Endothelial cell of umbilical vein (primary cell): ENCODE measurements around the gene ISLR. TPM values are rescaled to one million over a fixed set of nuclear protein-coding genes. Genes with fewer than 3 reads are reported as not detected.

Experiments
- BruUV-seq: library from RNA; stranded (reverse); fragments of 400-500 nt; replicated peaks from 2 replicates; lab custom pipeline; 2021; lab: Mats Ljungman, UMichigan
- CTCF ChIA-PET: fragments of 300-600, 350-600 bp; sonication (Branson Sonifier 250); formaldehyde crosslinking; loops from one replicate; lab custom pipeline; 2021; ENCODE audit warnings: antibody characterized with exemption, inconsistent platforms; lab: Charles Lee
- POLR2A ChIA-PET: fragments of 300-600, 350-600 bp; sonication (Branson Sonifier 250); formaldehyde crosslinking; loops from one replicate; lab custom pipeline; 2021; ENCODE audit warnings: antibody characterized with exemption, inconsistent platforms; lab: Charles Lee
- DNase-seq: peaks from one replicate; pipeline ENCODE4 v3.0.0-alpha.2; 2011; ENCODE audit warnings: low read depth, low spot score
- FAIRE-seq: peaks from 2 replicates; lab custom pipeline; 2011; peaks lifted over from hg19 to GRCh38; lab: Jason Lieb, UNC
- H2AFZ ChIP-seq: 2 replicates; pipeline ENCODE4 v1.6.0; 2012; ENCODE audit warnings: low read depth, low read length, control low read depth, inconsistent platforms
- H3K27ac ChIP-seq: 2 replicates; pipeline ENCODE4 v1.5.1; 2011; ENCODE audit warnings: low read depth, mild to moderate bottlenecking, control low read depth, low read length, moderate library complexity; ENCODE audit not compliant: insufficient read depth
- H3K27me3 ChIP-seq, 2 experiments: 2 replicates each; pipeline versions ENCODE4 v1.6.0 to v1.6.1; 2011; ENCODE audit warnings: low read length in 2 of 2, mixed read lengths in 1 of 2; ENCODE audit not compliant: control insufficient read depth in 2 of 2, insufficient read depth in 2 of 2
- H3K36me3 ChIP-seq, 2 experiments: 2 replicates in 1 of 2; 3 replicates in 1 of 2; pipeline ENCODE4 v1.5.1; 2011; ENCODE audit warnings: low read length in 2 of 2, mild to moderate bottlenecking in 1 of 2, moderate library complexity in 1 of 2; ENCODE audit not compliant: control insufficient read depth in 2 of 2, insufficient read depth in 2 of 2; ENCODE audit errors: extremely low read depth in 1 of 2
- H3K4me1 ChIP-seq: 3 replicates; pipeline ENCODE4 v1.5.1; 2011; ENCODE audit warnings: mild to moderate bottlenecking, low read length; ENCODE audit not compliant: control insufficient read depth, insufficient read depth; ENCODE audit errors: extremely low read depth
- H3K4me2 ChIP-seq: 2 replicates; pipeline ENCODE4 v1.6.1; 2011; ENCODE audit warnings: low read length, control low read depth, mixed read lengths; ENCODE audit not compliant: insufficient read depth
- H3K4me3 ChIP-seq, 3 experiments: fragments of 200-600 bp in 1 of 3; sonication (generic), shearing (Covaris generic) in 1 of 3; replicated peaks in 1 of 3; 2 replicates each; pipeline ENCODE4 v1.5.1; 2011 to 2016; ENCODE audit warnings: control low read depth in 3 of 3, low read length in 3 of 3, mild to moderate bottlenecking in 2 of 3, inconsistent platforms in 1 of 3, low read depth in 1 of 3, moderate library complexity in 1 of 3; ENCODE audit not compliant: insufficient read depth in 1 of 3
- H3K79me2 ChIP-seq: 2 replicates; pipeline ENCODE4 v1.6.0; 2012; ENCODE audit warnings: low read length, inconsistent platforms; ENCODE audit not compliant: control insufficient read depth, insufficient read depth
- H3K9ac ChIP-seq: replicated peaks from 2 replicates; pipeline ENCODE3; 2011; ENCODE audit warnings: low read length, control low read depth; ENCODE audit not compliant: insufficient read depth; ENCODE audit errors: extremely low read depth
- H3K9me1 ChIP-seq: replicated peaks from 3 replicates; pipeline ENCODE4 v1.6.0; 2011; ENCODE audit warnings: mild to moderate bottlenecking, low read length; ENCODE audit not compliant: control insufficient read depth, insufficient read depth; ENCODE audit errors: extremely low read depth
- H3K9me3 ChIP-seq: replicated peaks from 2 replicates; pipeline ENCODE4 v1.5.1; 2012; ENCODE audit warnings: low read length, inconsistent platforms; ENCODE audit not compliant: control insufficient read depth, insufficient read depth
- H4K20me1 ChIP-seq: replicated peaks from 2 replicates; pipeline ENCODE3; 2011; ENCODE audit warnings: mild to moderate bottlenecking, low read length; ENCODE audit not compliant: control insufficient read depth, insufficient read depth; ENCODE audit errors: extremely low read depth
- EZH2 ChIP-seq: IDR thresholded peaks from 2 replicates; pipeline ENCODE4 v1.6.1; 2012; ENCODE audit warnings: borderline replicate concordance, low read depth, mild to moderate bottlenecking, moderate library complexity, low read length, inconsistent platforms; ENCODE audit not compliant: severe bottlenecking
- FOS ChIP-seq: IDR thresholded peaks from 2 replicates; pipeline ENCODE4 v1.6.1; 2011; ENCODE audit warnings: mild to moderate bottlenecking, low read length, moderate library complexity, borderline replicate concordance; ENCODE audit not compliant: insufficient read depth
- GATA2 ChIP-seq: IDR thresholded peaks from 2 replicates; pipeline ENCODE4 v1.7.0; 2011; ENCODE audit warnings: low read depth, mild to moderate bottlenecking, moderate library complexity, mixed read lengths, low read length; ENCODE audit not compliant: insufficient read length, insufficient read depth
- JUN ChIP-seq: IDR thresholded peaks from 2 replicates; pipeline ENCODE4 v1.6.1; 2011; ENCODE audit warnings: borderline replicate concordance, low read depth; ENCODE audit not compliant: insufficient read length, insufficient read depth
- MYC ChIP-seq: IDR thresholded peaks from one replicate; pipeline ENCODE4 v1.6.1; 2011; ENCODE audit warnings: mild to moderate bottlenecking, low read depth, low read length
- POLR2A ChIP-seq: IDR thresholded peaks from 2 replicates; pipeline ENCODE4 v1.6.1; 2012; ENCODE audit warnings: low read depth, mild to moderate bottlenecking, control low read depth, low read length
- POLR2AphosphoS5 ChIP-seq: IDR thresholded peaks from 2 replicates; pipeline ENCODE4 v1.6.1; 2012; ENCODE audit warnings: low read depth, mild to moderate bottlenecking, control low read depth, low read length, moderate library complexity; ENCODE audit not compliant: insufficient read depth
- dilution Hi-C: fragments of 300-500 bp; cut with MboI; formaldehyde crosslinking; loops from one replicate; pipeline ENCODE4 v1.15.0; 2019; ENCODE audit warnings: low sequenced_read_pairs; ENCODE audit not compliant: extremely low pct_ligation_motif_present
- intact Hi-C: fragments of 100-400 bp; cut with micrococcal nuclease; formaldehyde crosslinking; loops from one replicate; pipeline ENCODE4 v1.10.0; 2022
- polyA plus RNA-seq, 4 experiments: library from polyadenylated mRNA; depleted of rRNA in 3 of 4; stranded (reverse) in 3 of 4; unstranded in 1 of 4; fragments of >200 nt; gene quantifications; 2 replicates each; pipeline versions ENCODE4 v1.2.1 to v1.2.3, GENCODE V29; 2011 to 2012; ENCODE audit warnings: missing spikeins in 1 of 4
- total RNA-seq: library from RNA; stranded (reverse); gene quantifications from 2 replicates; pipeline ENCODE4 v1.2.3, GENCODE V29; 2021
- TF ChIP-seq, protein P1 (sequence below): IDR thresholded peaks from 2 replicates; pipeline ENCODE4 v1.6.1; 2011; ENCODE audit not compliant: insufficient read depth, insufficient read length
- TF ChIP-seq, protein P2 (sequence below), 2 donors: IDR thresholded peaks; 1 replicate in 1 of 2; 2 replicates in 1 of 2; pipeline ENCODE4 v1.5.1; 2011; ENCODE audit warnings: low read length in 2 of 2, mild to moderate bottlenecking in 2 of 2, moderate library complexity in 2 of 2, control low read depth in 1 of 2, inconsistent platforms in 1 of 2, low read depth in 1 of 2; ENCODE audit not compliant: insufficient read depth in 1 of 2; ENCODE audit errors: extremely low read depth in 1 of 2

The ISLR gene
- total and polyA plus RNA-seq, 2 donors (not counting 3 experiments of a cell fraction or from before 2014, with no cell fraction given) = not detected

DNA sequence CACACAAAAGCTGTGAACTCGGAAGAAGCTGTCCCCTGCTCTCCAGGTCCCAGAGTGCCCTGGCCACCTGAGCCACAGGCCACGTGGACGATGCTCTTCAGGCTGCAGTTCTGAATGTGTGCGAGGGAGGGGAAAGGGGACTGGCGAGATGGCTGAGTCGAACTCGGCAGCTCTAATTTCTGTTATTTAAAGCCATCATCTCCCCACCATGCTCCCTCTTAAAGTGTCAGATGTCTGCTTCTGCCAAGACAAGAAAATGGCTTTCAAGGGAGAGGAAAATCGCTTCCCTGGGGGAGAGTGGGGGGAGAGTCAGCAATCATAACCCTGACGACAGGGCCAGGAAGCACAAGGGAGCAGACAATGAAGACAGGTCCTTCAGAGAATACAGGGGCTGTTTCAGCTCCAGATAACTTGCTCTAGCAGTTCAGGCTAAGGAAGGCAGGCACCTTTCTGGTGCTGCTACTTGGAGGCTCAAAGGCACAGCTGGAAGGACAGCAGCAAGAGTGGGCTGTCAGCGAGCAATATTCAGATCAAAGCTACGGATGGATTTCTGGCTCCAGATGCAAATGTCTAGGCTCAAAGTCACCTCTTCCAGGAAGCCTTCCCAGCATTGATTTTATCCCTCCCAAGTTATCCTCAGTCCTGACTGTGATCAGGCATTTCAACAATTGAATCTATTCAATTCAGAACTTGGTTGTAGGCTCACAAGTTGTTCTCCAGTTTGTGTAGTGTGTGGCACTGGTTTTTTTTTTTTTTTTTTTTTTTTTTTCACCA, 47.2 kb downstream of the ISLR start:
- DNase-seq (no peak), FAIRE-seq (no peak)
- Histone ChIP-seq H3K9ac (no peak overlapping the region), H2AFZ (no peak overlapping the region), H3K27ac (no peak overlapping the region), H3K9me1 (no peaks in the 10 kb centered on the region), H3K27me3 (peaks cover 14 to 19% of the 10 kb centered on the region in 2 experiments), H3K4me3 (no peak overlapping the region), H4K20me1 (no peaks in the 10 kb centered on the region), H3K4me1 (no peaks in the 10 kb centered on the region), H3K36me3 (no peaks in the 10 kb centered on the region), H3K4me2 (no peak overlapping the region), H3K79me2 (no peaks in the 10 kb centered on the region), H3K9me3 (no peaks in the 10 kb centered on the region)
- ChIA-PET CTCF (interaction anchor here (0.6 to 0.9 kb wide), 2 partner anchors 13 to 25 kb away, joined by 3 read pairs; no protein-coding TSS in a partner anchor), POLR2A (no interaction called here)
- intact Hi-C loops = loop anchor here (10.0 kb wide), 1 partner anchor 524 kb away; the partner anchor contains the start of gene CYP1A2
- BruUV-seq = no TSS peak
- dilution Hi-C loops = no loop called here
- TF ChIP-seq FOS (no peak), POLR2A (no peak), GATA2 (no peak), JUN (no peak), POLR2AphosphoS5 (no peak), MYC (no peak), EZH2 (no peak)
- TF ChIP-seq, protein P1, sequence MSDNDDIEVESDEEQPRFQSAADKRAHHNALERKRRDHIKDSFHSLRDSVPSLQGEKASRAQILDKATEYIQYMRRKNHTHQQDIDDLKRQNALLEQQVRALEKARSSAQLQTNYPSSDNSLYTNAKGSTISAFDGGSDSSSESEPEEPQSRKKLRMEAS = no peak
- TF ChIP-seq, protein P2, sequence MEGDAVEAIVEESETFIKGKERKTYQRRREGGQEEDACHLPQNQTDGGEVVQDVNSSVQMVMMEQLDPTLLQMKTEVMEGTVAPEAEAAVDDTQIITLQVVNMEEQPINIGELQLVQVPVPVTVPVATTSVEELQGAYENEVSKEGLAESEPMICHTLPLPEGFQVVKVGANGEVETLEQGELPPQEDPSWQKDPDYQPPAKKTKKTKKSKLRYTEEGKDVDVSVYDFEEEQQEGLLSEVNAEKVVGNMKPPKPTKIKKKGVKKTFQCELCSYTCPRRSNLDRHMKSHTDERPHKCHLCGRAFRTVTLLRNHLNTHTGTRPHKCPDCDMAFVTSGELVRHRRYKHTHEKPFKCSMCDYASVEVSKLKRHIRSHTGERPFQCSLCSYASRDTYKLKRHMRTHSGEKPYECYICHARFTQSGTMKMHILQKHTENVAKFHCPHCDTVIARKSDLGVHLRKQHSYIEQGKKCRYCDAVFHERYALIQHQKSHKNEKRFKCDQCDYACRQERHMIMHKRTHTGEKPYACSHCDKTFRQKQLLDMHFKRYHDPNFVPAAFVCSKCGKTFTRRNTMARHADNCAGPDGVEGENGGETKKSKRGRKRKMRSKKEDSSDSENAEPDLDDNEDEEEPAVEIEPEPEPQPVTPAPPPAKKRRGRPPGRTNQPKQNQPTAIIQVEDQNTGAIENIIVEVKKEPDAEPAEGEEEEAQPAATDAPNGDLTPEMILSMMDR (IDR thresholded peaks at IDR 0.05; ENCODE audit: extremely low read depth in 1 of 2, insufficient read depth in 1 of 2, low read depth in 1 of 2, low read length in 2 of 2) = no peak
